GM21717 (cell line): ENCODE data around the gene SEMA3F.

Experiments
- ATAC-seq: cut with Tn5 transposase; IDR thresholded peaks from one replicate; pipeline ENCODE4 v1.9.1; 2021; ENCODE audit warnings: mild to moderate bottlenecking, moderate library complexity; ENCODE audit not compliant: unreplicated experiment

The SEMA3F gene

GRCh38 chr3:50230104-50230793, 75.1 kb downstream of the SEMA3F start:
- ATAC-seq = no peak

GRCh38 chr3:50230794-50231125, 75.6 kb downstream of the SEMA3F start:
- no peak for ATAC-seq

- no peak for ATAC-seq
These were observed 76.5 kb downstream of the SEMA3F start for GRCh38 chr3:50231581-50231980.

GRCh38 chr3:50232303-50232702, 77.2 kb downstream of the SEMA3F start:
- no peak for ATAC-seq

- ATAC-seq = no peak
These were observed 78.1 kb downstream of the SEMA3F start for GRCh38 chr3:50233176-50233575.

GRCh38 chr3:50235716-50236483, 80.8 kb downstream of the SEMA3F start, which contains the start of gene GNAI2:
Gene GNAI2 (plus strand): TSS chr3:50236204. CDS start chr3:50236336, 132 bp downstream.
- ATAC-seq = peak; percentile 93

GRCh38 chr3:50236484-50237132, 81.5 kb downstream of the SEMA3F start:
- no peak for ATAC-seq

GRCh38 chr3:50237133-50237651, 82.1 kb downstream of the SEMA3F start:
- no peak for ATAC-seq

GRCh38 chr3:50237754-50238548, 82.8 kb downstream of the SEMA3F start:
- no peak for ATAC-seq

- ATAC-seq = no peak
These were observed 83.5 kb downstream of the SEMA3F start for GRCh38 chr3:50238549-50239026.
